HEK293 (cell line): Measurements from ENCODE around the gene TRMT61A.

Experiments
- FEZF1 ChIP-seq: fragments of 450-650 bp; formaldehyde crosslinking; IDR thresholded peaks from 2 replicates; pipeline ENCODE4 v1.5.1; 2016; ENCODE audit warnings: missing biosample characterization, missing genetic modification characterization
- GFI1B ChIP-seq: fragments of 450-650 bp; formaldehyde crosslinking; IDR thresholded peaks from 2 replicates; pipeline ENCODE4 v1.5.1; 2016; ENCODE audit warnings: missing biosample characterization, missing genetic modification characterization
- GLI2 ChIP-seq: fragments of 450-650 bp; formaldehyde crosslinking; IDR thresholded peaks from 2 replicates; pipeline ENCODE4; 2017; ENCODE audit warnings: missing biosample characterization, missing genetic modification characterization, low read depth, borderline replicate concordance
- KLF8 ChIP-seq: fragments of 450-650 bp; formaldehyde crosslinking; IDR thresholded peaks from 2 replicates; pipeline ENCODE4 v1.5.1; 2016; ENCODE audit warnings: missing biosample characterization, missing genetic modification characterization
- PRDM1 ChIP-seq: fragments of 450-650 bp; formaldehyde crosslinking; IDR thresholded peaks from 2 replicates; pipeline ENCODE4; 2016; ENCODE audit warnings: missing biosample characterization, missing genetic modification characterization
- TCF7L2 ChIP-seq: IDR thresholded peaks from 2 replicates; pipeline ENCODE4 v1.6.1; 2011; ENCODE audit warnings: low read depth, mild to moderate bottlenecking, inconsistent platforms, low read length, moderate library complexity, borderline replicate concordance
- ZBTB20 ChIP-seq: fragments of 450-650 bp; formaldehyde crosslinking; IDR thresholded peaks from 2 replicates; pipeline ENCODE4 v1.5.1; 2016; ENCODE audit warnings: missing biosample characterization, missing genetic modification characterization
- ZFP3 ChIP-seq: fragments of 450-650 bp; formaldehyde crosslinking; IDR thresholded peaks from 2 replicates; pipeline ENCODE4 v1.5.1; 2016; ENCODE audit warnings: low read depth, missing biosample characterization, missing genetic modification characterization
- ZNF10 ChIP-seq: fragments of 450-650 bp; formaldehyde crosslinking; IDR thresholded peaks from 2 replicates; pipeline ENCODE4 v1.5.1; 2017; ENCODE audit warnings: missing biosample characterization, missing genetic modification characterization
- ZNF112 ChIP-seq: fragments of 450-650 bp; formaldehyde crosslinking; IDR thresholded peaks from 2 replicates; pipeline ENCODE4 v1.5.0; 2017; ENCODE audit warnings: missing biosample characterization, missing genetic modification characterization
- ZNF140 ChIP-seq: fragments of 450-650 bp; formaldehyde crosslinking; IDR thresholded peaks from 2 replicates; pipeline ENCODE4 v1.5.1; 2016; ENCODE audit warnings: missing biosample characterization, missing genetic modification characterization
- ZNF157 ChIP-seq: fragments of 450-650 bp; formaldehyde crosslinking; IDR thresholded peaks from 2 replicates; pipeline ENCODE4 v1.5.1; 2016; ENCODE audit warnings: missing biosample characterization, missing genetic modification characterization
- ZNF174 ChIP-seq: fragments of 450-650 bp; formaldehyde crosslinking; IDR thresholded peaks from 2 replicates; pipeline ENCODE4 v1.5.0; 2017; ENCODE audit warnings: missing biosample characterization, mild to moderate bottlenecking, missing genetic modification characterization
- ZNF214 ChIP-seq: fragments of 450-650 bp; formaldehyde crosslinking; IDR thresholded peaks from 2 replicates; pipeline ENCODE4 v1.5.1; 2017; ENCODE audit warnings: missing biosample characterization, mild to moderate bottlenecking, missing genetic modification characterization, borderline replicate concordance
- ZNF311 ChIP-seq: fragments of 450-650 bp; formaldehyde crosslinking; IDR thresholded peaks from 2 replicates; pipeline ENCODE4 v1.5.1; 2017; ENCODE audit warnings: missing biosample characterization, missing genetic modification characterization, borderline replicate concordance
- ZNF404 ChIP-seq: fragments of 450-650 bp; formaldehyde crosslinking; IDR thresholded peaks from 2 replicates; pipeline ENCODE4 v1.5.1; 2017; ENCODE audit warnings: missing biosample characterization, missing genetic modification characterization
- ZNF416 ChIP-seq: fragments of 450-650 bp; formaldehyde crosslinking; IDR thresholded peaks from 2 replicates; pipeline ENCODE4 v1.5.1; 2016; ENCODE audit warnings: missing biosample characterization, missing genetic modification characterization
- ZNF423 ChIP-seq: fragments of 450-650 bp; formaldehyde crosslinking; IDR thresholded peaks from 2 replicates; pipeline ENCODE4 v1.5.1; 2016; ENCODE audit warnings: missing biosample characterization, missing genetic modification characterization
- ZNF426 ChIP-seq: fragments of 450-650 bp; formaldehyde crosslinking; IDR thresholded peaks from 2 replicates; pipeline ENCODE4 v1.5.1; 2017; ENCODE audit warnings: missing biosample characterization, missing genetic modification characterization, mild to moderate bottlenecking, inconsistent platforms, moderate library complexity
- ZNF621 ChIP-seq: fragments of 450-650 bp; formaldehyde crosslinking; IDR thresholded peaks from 2 replicates; pipeline ENCODE4 v1.5.1; 2017; ENCODE audit warnings: missing biosample characterization, missing genetic modification characterization
- ZNF654 ChIP-seq: fragments of 450-650 bp; formaldehyde crosslinking; IDR thresholded peaks from 2 replicates; pipeline ENCODE4 v1.5.1; 2016; ENCODE audit warnings: low read depth, missing biosample characterization, missing genetic modification characterization
- ZNF701 ChIP-seq: fragments of 450-650 bp; formaldehyde crosslinking; IDR thresholded peaks from 2 replicates; pipeline ENCODE4 v1.5.1; 2016; ENCODE audit warnings: missing biosample characterization, missing genetic modification characterization
- ZNF776 ChIP-seq: fragments of 450-650 bp; formaldehyde crosslinking; IDR thresholded peaks from 2 replicates; pipeline ENCODE4 v1.5.0; 2017; ENCODE audit warnings: missing biosample characterization, missing genetic modification characterization, borderline replicate concordance
- ZSCAN16 ChIP-seq: fragments of 450-650 bp; formaldehyde crosslinking; IDR thresholded peaks from 2 replicates; pipeline ENCODE4 v1.5.1; 2016; ENCODE audit warnings: missing biosample characterization, missing genetic modification characterization
- ZXDB ChIP-seq: fragments of 450-650 bp; formaldehyde crosslinking; IDR thresholded peaks from 2 replicates; pipeline ENCODE4 v1.5.1; 2016; ENCODE audit warnings: missing biosample characterization, missing genetic modification characterization
- TF ChIP-seq, protein P1 (sequence below): fragments of 450-650 bp; formaldehyde crosslinking; IDR thresholded peaks from 2 replicates; pipeline ENCODE4 v1.5.1; 2016; ENCODE audit warnings: missing biosample characterization, missing genetic modification characterization
- TF ChIP-seq, protein P2 (sequence below): fragments of 450-650 bp; formaldehyde crosslinking; IDR thresholded peaks from 2 replicates; pipeline ENCODE4 v1.5.1; 2016; ENCODE audit warnings: missing biosample characterization, missing genetic modification characterization
- TF ChIP-seq, protein P3 (sequence below): fragments of 450-650 bp; formaldehyde crosslinking; IDR thresholded peaks from 2 replicates; pipeline ENCODE4; 2016; ENCODE audit warnings: missing biosample characterization, missing genetic modification characterization
- TF ChIP-seq, protein P4 (sequence below): fragments of 450-650 bp; IDR thresholded peaks from 2 replicates; pipeline ENCODE4 v1.5.1; 2018; ENCODE audit warnings: missing biosample characterization, missing genetic modification characterization
- TF ChIP-seq, protein P5 (sequence below): fragments of 450-650 bp; formaldehyde crosslinking; IDR thresholded peaks from 2 replicates; pipeline ENCODE4 v1.5.1; 2016; ENCODE audit warnings: missing biosample characterization, missing genetic modification characterization
- TF ChIP-seq, protein P6 (sequence below): fragments of 450-650 bp; formaldehyde crosslinking; IDR thresholded peaks from 2 replicates; pipeline ENCODE4 v1.5.1; 2016; ENCODE audit warnings: missing biosample characterization, missing genetic modification characterization
- TF ChIP-seq, protein P7 (sequence below): fragments of 450-650 bp; formaldehyde crosslinking; IDR thresholded peaks from 2 replicates; pipeline ENCODE4 v1.5.1; 2016; ENCODE audit warnings: missing biosample characterization, missing genetic modification characterization

Gene TRMT61A

DNA sequence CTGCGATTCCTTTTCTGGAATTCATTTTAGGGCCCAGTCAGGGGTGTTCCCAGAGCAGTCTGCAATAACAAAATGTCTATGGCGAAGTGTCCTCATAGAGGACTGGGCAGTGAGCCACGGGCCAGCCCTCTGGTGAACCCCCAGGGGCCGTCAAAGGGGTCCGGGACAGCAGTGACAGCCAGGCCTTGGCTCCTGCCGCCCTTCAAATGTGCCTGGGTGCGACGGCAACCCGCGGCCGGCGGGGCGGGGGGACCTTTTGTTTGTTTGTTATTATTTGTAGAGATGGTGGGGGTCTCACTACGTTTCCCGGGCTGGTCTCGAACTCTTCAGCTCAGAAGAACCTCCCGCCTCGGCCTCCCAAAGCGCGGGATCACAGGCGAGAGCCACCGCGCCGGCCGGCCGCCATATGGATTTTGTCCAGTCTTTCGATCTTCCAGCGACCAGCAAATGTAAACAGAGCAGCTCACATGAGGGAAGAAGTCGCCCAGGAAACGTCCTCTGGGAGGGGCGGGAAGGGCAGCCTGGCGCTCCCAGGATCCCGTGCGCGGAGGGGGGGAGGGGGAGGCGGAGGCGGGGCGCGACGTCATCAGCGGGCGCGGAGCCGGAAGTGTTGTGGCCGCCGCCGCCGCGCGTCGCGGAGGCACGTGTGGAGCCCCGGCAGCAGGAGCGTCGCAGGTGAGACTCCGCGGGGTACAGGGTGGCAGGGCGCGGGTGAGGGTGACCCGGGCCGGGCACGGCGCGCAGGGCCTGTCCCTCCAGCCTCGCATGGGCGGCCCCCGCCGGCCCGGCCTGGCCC, at the start of gene TRMT61A (continued):
- TF ChIP-seq ZFP3 (tag by site-specific recombination) = no peak
- TF ChIP-seq ZNF621 (tag by site-specific recombination) = no peak
- TF ChIP-seq ZNF140 (tag by site-specific recombination) = no peak
- TF ChIP-seq ZNF311 (tag by site-specific recombination) = no peak
- no peak for TF ChIP-seq ZNF654 (tag by site-specific recombination)
- TF ChIP-seq ZNF10 (tag by site-specific recombination) = no peak
- TF ChIP-seq, protein P1, sequence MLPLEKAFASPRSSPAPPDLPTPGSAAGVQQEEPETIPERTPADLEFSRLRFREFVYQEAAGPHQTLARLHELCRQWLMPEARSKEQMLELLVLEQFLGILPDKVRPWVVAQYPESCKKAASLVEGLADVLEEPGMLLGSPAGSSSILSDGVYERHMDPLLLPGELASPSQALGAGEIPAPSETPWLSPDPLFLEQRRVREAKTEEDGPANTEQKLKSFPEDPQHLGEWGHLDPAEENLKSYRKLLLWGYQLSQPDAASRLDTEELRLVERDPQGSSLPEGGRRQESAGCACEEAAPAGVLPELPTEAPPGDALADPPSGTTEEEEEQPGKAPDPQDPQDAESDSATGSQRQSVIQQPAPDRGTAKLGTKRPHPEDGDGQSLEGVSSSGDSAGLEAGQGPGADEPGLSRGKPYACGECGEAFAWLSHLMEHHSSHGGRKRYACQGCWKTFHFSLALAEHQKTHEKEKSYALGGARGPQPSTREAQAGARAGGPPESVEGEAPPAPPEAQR (tag by site-specific recombination) = no peak
- TF ChIP-seq ZXDB (tag by site-specific recombination) = no peak; the same call in 1 of the 2 replicates
- no peak for TF ChIP-seq GLI2
- TF ChIP-seq ZNF157 (tag by site-specific recombination) = no peak
- no peak for TF ChIP-seq ZNF416 (tag by site-specific recombination)
- TF ChIP-seq, protein P2, sequence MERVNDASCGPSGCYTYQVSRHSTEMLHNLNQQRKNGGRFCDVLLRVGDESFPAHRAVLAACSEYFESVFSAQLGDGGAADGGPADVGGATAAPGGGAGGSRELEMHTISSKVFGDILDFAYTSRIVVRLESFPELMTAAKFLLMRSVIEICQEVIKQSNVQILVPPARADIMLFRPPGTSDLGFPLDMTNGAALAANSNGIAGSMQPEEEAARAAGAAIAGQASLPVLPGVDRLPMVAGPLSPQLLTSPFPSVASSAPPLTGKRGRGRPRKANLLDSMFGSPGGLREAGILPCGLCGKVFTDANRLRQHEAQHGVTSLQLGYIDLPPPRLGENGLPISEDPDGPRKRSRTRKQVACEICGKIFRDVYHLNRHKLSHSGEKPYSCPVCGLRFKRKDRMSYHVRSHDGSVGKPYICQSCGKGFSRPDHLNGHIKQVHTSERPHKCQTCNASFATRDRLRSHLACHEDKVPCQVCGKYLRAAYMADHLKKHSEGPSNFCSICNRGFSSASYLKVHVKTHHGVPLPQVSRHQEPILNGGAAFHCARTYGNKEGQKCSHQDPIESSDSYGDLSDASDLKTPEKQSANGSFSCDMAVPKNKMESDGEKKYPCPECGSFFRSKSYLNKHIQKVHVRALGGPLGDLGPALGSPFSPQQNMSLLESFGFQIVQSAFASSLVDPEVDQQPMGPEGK (tag by site-specific recombination) = peak; percentile 61
- no peak for TF ChIP-seq ZNF214 (tag by site-specific recombination)
- 0 out of 2 replicates have a peak, but pooled peaks have one; percentile 20 for TF ChIP-seq ZNF423 (tag by site-specific recombination)
- no peak for TF ChIP-seq ZNF701
- TF ChIP-seq FEZF1 (tag by site-specific recombination) = no peak
- no peak for TF ChIP-seq ZNF426 (tag by site-specific recombination)
- no peak for TF ChIP-seq ZNF112 (tag by site-specific recombination)
- TF ChIP-seq, protein P3, sequence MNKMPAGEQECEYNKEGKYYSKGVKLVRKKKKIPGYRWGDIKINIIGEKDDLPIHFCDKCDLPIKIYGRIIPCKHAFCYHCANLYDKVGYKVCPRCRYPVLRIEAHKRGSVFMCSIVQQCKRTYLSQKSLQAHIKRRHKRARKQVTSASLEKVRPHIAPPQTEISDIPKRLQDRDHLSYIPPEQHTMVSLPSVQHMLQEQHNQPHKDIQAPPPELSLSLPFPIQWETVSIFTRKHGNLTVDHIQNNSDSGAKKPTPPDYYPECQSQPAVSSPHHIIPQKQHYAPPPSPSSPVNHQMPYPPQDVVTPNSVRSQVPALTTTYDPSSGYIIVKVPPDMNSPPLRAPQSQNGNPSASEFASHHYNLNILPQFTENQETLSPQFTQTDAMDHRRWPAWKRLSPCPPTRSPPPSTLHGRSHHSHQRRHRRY (tag by site-specific recombination) = no peak
- no peak for TF ChIP-seq PRDM1
- TF ChIP-seq ZNF404 (tag by site-specific recombination) = no peak
- TF ChIP-seq ZBTB20 = no peak
- TF ChIP-seq ZNF174 = no peak
- no peak for TF ChIP-seq ZNF776 (tag by site-specific recombination)
- 0 out of 2 replicates have a peak, but pooled peaks have one; percentile 18 for TF ChIP-seq ZSCAN16 (tag by site-specific recombination)
- TF ChIP-seq, protein P4, sequence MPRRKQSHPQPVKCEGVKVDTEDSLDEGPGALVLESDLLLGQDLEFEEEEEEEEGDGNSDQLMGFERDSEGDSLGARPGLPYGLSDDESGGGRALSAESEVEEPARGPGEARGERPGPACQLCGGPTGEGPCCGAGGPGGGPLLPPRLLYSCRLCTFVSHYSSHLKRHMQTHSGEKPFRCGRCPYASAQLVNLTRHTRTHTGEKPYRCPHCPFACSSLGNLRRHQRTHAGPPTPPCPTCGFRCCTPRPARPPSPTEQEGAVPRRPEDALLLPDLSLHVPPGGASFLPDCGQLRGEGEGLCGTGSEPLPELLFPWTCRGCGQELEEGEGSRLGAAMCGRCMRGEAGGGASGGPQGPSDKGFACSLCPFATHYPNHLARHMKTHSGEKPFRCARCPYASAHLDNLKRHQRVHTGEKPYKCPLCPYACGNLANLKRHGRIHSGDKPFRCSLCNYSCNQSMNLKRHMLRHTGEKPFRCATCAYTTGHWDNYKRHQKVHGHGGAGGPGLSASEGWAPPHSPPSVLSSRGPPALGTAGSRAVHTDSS = no peak
- TF ChIP-seq GFI1B (tag by site-specific recombination) = no peak
- peak; percentile 55 for TF ChIP-seq KLF8 (tag by site-specific recombination)
- TF ChIP-seq TCF7L2 = no peak
- TF ChIP-seq, protein P5, sequence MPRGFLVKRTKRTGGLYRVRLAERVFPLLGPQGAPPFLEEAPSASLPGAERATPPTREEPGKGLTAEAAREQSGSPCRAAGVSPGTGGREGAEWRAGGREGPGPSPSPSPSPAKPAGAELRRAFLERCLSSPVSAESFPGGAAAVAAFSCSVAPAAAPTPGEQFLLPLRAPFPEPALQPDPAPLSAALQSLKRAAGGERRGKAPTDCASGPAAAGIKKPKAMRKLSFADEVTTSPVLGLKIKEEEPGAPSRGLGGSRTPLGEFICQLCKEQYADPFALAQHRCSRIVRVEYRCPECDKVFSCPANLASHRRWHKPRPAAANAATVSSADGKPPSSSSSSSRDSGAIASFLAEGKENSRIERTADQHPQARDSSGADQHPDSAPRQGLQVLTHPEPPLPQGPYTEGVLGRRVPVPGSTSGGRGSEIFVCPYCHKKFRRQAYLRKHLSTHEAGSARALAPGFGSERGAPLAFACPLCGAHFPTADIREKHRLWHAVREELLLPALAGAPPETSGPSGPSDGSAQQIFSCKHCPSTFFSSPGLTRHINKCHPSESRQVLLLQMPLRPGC = no peak
- TF ChIP-seq, protein P6, sequence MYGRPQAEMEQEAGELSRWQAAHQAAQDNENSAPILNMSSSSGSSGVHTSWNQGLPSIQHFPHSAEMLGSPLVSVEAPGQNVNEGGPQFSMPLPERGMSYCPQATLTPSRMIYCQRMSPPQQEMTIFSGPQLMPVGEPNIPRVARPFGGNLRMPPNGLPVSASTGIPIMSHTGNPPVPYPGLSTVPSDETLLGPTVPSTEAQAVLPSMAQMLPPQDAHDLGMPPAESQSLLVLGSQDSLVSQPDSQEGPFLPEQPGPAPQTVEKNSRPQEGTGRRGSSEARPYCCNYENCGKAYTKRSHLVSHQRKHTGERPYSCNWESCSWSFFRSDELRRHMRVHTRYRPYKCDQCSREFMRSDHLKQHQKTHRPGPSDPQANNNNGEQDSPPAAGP = no peak; the same call in 1 of the 2 replicates
- TF ChIP-seq, protein P7, sequence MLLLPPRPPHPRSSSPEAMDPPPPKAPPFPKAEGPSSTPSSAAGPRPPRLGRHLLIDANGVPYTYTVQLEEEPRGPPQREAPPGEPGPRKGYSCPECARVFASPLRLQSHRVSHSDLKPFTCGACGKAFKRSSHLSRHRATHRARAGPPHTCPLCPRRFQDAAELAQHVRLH (tag by site-specific recombination) = no peak
